Kidney epithelial cell (primary cell): ENCODE data around the gene COL19A1. TPM values are rescaled to one million over a fixed set of nuclear protein-coding genes. Genes with fewer than 3 reads are reported as not detected.

Experiments
- DNase-seq: peaks from one replicate; pipeline ENCODE4 v3.0.0-alpha.2; 2010; ENCODE audit warnings: low read depth
- H3K27me3 ChIP-seq: 2 replicates; pipeline ENCODE4 v1.6.0; 2011; ENCODE audit warnings: low read length; ENCODE audit not compliant: control insufficient read depth, insufficient read depth
- H3K36me3 ChIP-seq: 2 replicates; pipeline ENCODE4 v1.5.1; 2011; ENCODE audit warnings: low read length; ENCODE audit not compliant: control insufficient read depth, insufficient read depth
- H3K4me3 ChIP-seq: 2 replicates; pipeline ENCODE4 v1.5.1; 2011; ENCODE audit warnings: low read depth, mild to moderate bottlenecking, control low read depth, low read length
- CTCF ChIP-seq: IDR thresholded peaks from 2 replicates; pipeline ENCODE4 v1.5.1; 2011; ENCODE audit warnings: mild to moderate bottlenecking, moderate library complexity, low read length, control low read depth, inconsistent platforms; ENCODE audit not compliant: insufficient read depth, poor library complexity, severe bottlenecking
- total RNA-seq: library from RNA; depleted of rRNA; stranded (reverse); fragments of >200 nt; gene quantifications from 2 replicates; pipeline ENCODE4 v1.2.3, GENCODE V29; 2015

The COL19A1 gene
- total RNA-seq, 1 donor from 2014 or later = not detected

GRCh38 chr6:70111737-70112136 is 245.4 kb downstream of the COL19A1 start:
- Histone ChIP-seq H3K4me3 (no peak overlapping the region), H3K36me3 (no peaks in the 10 kb centered on the region), H3K27me3 (no peaks in the 10 kb centered on the region)
- no peak for TF ChIP-seq CTCF
- no peak for DNase-seq

GRCh38 chr6:70112716-70113115 is 246.4 kb downstream of the COL19A1 start:
- Histone ChIP-seq H3K36me3 (no peaks in the 10 kb centered on the region), H3K27me3 (no peaks in the 10 kb centered on the region), H3K4me3 (no peak overlapping the region)
- DNase-seq = no peak
- no peak for TF ChIP-seq CTCF

DNA sequence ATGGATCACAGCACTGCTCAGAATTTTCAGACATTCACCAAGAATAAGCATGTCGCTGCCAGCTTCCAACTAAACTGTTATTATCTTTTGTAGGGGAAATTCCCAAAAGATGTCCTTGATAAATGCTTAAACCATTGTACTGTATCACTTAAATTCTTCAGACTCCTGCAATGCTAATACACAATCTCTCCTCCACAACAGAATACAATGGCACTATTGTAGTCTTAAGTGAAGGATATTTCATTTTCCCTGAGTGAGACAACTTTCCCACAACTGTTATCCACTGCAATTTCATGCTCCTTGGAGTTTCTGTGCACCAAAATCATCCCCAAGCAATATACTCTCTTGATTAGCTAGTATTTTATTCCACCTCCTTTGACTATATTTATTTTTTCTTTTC is 246.8 kb downstream of the COL19A1 start:
- no peak for TF ChIP-seq CTCF
- no peak for DNase-seq
- Histone ChIP-seq H3K27me3 (no peaks in the 10 kb centered on the region), H3K36me3 (no peaks in the 10 kb centered on the region), H3K4me3 (no peak overlapping the region)

GRCh38 chr6:70118670-70119069 is 252.3 kb downstream of the COL19A1 start:
- no peak overlapping the region for H3K4me3 ChIP-seq
- H3K36me3 ChIP-seq = no peaks in the 10 kb centered on the region
- no peak for TF ChIP-seq CTCF
- DNase-seq = no peak
- no peaks in the 10 kb centered on the region for H3K27me3 ChIP-seq

DNA sequence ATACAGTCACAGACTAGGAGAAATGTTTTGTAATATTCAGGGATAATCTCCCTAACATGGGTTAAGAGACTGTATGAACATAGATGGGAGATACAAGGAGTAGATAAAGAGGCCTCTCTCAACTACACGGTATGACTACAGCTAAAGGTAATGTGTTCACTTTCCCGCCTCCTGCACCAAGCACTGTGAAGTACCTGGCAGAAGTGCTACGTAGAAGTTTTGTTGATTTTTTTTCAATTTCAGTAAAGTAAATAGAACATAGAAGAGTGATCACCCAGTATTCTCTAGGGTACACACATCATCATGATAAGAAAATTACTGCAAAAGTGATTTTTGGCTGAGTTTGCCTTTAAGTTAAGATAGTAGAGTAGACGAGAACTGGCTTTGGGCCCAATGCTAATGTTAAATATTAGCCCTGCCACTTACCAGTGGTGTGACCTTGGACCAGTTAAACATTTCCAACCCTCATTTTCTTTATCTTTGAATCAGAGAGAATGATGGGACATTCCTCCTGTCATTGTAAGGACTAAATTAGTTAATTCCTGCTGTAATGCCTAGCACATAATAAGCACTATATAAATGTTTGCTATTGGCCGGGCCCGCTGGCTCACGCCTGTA is 253.0 kb downstream of the COL19A1 start:
- Histone ChIP-seq H3K27me3 (no peaks in the 10 kb centered on the region), H3K4me3 (no peak overlapping the region), H3K36me3 (no peaks in the 10 kb centered on the region)
- no peak for DNase-seq
- no peak for TF ChIP-seq CTCF

- H3K27me3 ChIP-seq = no peaks in the 10 kb centered on the region
- no peak for TF ChIP-seq CTCF
- no peak overlapping the region for H3K4me3 ChIP-seq
- DNase-seq = no peak
- no peaks in the 10 kb centered on the region for H3K36me3 ChIP-seq
These were observed 258.1 kb downstream of the COL19A1 start for GRCh38 chr6:70124443-70124842.
